ENCODE data around the gene GATA2.

DNA sequence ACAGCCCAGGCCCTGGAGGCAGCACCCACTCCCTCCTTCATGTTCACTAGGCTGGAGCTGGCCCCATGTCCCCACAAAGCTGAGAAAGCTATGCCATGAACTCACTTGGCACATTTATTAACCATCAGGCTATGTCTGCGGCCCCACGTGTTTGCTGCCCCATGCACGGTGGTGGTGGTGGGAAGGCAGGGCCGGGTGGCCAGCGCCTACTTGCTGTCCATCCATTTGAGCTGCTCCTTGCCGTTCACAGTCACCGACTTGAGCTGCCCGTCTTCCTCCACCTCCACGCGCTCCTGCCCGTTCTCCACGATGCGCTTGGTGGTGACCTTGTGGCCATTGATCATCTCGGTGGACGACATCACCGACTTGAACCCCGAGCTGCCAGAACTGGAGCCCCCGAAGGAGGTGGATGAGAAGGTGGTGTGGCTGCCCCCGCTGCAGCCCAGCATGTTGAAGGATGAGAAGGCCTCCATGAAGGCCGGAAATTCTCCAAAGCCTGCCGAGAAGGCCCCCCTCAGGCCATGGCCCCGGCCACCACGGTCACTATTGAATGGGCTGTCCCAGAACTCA is 30.6 kb downstream of the GATA2 start:
- no peak for TF ChIP-seq POLR2A (IDR thresholded peaks at IDR 0.05)
- TF ChIP-seq, protein P1, sequence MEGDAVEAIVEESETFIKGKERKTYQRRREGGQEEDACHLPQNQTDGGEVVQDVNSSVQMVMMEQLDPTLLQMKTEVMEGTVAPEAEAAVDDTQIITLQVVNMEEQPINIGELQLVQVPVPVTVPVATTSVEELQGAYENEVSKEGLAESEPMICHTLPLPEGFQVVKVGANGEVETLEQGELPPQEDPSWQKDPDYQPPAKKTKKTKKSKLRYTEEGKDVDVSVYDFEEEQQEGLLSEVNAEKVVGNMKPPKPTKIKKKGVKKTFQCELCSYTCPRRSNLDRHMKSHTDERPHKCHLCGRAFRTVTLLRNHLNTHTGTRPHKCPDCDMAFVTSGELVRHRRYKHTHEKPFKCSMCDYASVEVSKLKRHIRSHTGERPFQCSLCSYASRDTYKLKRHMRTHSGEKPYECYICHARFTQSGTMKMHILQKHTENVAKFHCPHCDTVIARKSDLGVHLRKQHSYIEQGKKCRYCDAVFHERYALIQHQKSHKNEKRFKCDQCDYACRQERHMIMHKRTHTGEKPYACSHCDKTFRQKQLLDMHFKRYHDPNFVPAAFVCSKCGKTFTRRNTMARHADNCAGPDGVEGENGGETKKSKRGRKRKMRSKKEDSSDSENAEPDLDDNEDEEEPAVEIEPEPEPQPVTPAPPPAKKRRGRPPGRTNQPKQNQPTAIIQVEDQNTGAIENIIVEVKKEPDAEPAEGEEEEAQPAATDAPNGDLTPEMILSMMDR (IDR thresholded peaks at IDR 0.05) = no peak
- TF ChIP-seq POLR2AphosphoS5 (IDR thresholded peaks at IDR 0.05) = no peak
